ENCODE results near the gene CHERP.

DNA sequence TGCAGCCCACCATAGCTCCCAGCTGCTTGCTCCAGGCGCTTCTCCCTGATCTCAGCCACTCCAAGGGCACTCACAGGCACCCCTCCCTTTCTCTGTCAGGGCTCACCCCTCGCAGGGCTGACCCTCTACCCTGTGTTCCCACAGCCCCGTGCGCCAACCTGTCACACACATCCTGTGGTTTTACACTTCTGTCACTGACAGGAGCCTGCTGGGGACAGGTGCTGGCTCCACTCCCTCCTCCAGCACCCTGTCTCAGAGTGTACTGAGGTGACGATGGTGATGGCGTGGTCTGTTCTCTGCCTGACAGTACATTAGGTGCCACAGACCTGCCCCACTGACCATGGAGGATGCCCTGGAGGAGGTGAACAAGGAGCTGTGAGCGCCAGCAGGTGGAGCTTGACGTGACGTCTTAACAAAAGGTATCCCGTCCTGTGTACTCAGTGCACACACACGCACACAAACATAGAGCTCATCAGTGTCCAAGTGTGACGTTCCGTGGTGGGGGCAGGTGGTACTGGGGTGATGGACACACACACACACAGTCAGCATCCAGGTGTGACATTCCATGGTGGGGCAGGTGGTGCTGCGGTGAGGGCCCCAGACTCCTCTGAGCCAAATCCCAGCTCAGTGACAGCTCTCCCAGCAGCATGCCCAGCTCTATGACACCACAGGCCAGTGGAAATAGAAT is 25.2 kb downstream of the CHERP start:
- no peak for TF ChIP-seq CTCF (IDR thresholded peaks at IDR 0.05)
- TF ChIP-seq POLR2A (IDR thresholded peaks at IDR 0.05): no peak
